HCT116 (cell line): ENCODE data around the gene LPIN1. TPM values are rescaled to one million over a fixed set of nuclear protein-coding genes. Genes with fewer than 3 reads are reported as not detected.
A peak's percentile ranks its signal among the peaks of the same experiment; 100 is the strongest.

Source experiments
- ATAC-seq: fragments of 200-7000 bp; cut with Tn5 transposase; 2 replicates; pipeline ENCODE4 v1.9.1; 2020; ENCODE audit warnings: mild to moderate bottlenecking, moderate library complexity
- BruUV-seq: library from RNA; stranded (reverse); fragments of 400-500 nt; replicated peaks from 2 replicates; lab custom pipeline; 2021; lab: Mats Ljungman, UMichigan
- CTCF ChIA-PET: fragments of 300-600 bp; sonication (Branson Sonifier 250); formaldehyde crosslinking; loops from one replicate; lab custom pipeline; 2021; ENCODE audit warnings: antibody characterized with exemption; lab: Charles Lee
- POLR2A ChIA-PET: fragments of 300-600, 350-600 bp; sonication (Branson Sonifier 250); formaldehyde crosslinking; loops from one replicate; lab custom pipeline; 2021; ENCODE audit warnings: antibody characterized with exemption; lab: Charles Lee
- RAD21 ChIA-PET, 2 experiments: fragments of 300-600 bp; sonication (Branson Sonifier 250); formaldehyde crosslinking; loops; one replicate each; lab custom pipeline; 2023; ENCODE audit warnings: low total read pairs in 2 of 2; ENCODE audit not compliant: uncharacterized antibody in 2 of 2, unreplicated experiment in 2 of 2, low non-redundant PET in 1 of 2; lab: Charles Lee
- DNase-seq: peaks from one replicate; pipeline ENCODE4 v3.0.0-alpha.2; 2010; ENCODE audit warnings: low read depth, low spot score
- H2AFZ ChIP-seq: fragments of 200-600 bp; shearing (Covaris generic), sonication (generic); 2 replicates; pipeline ENCODE4 v1.6.1; 2017; ENCODE audit warnings: low read depth, mixed run types, mixed read lengths, antibody characterized with exemption, low read length; ENCODE audit not compliant: poor library complexity, severe bottlenecking
- H3K27ac ChIP-seq: 2 replicates; pipeline ENCODE4 v1.5.1; 2012; ENCODE audit warnings: low read depth, low read length
- H3K27me3 ChIP-seq: fragments of 200-600 bp; sonication (generic); 2 replicates; pipeline ENCODE4 v1.6.1; 2016; ENCODE audit warnings: mixed run types, low read length, mixed read lengths; ENCODE audit not compliant: insufficient read depth
- H3K36me3 ChIP-seq, 2 experiments: fragments of 200-500 bp in 1 of 2; fragments of 200-600 bp in 1 of 2; sonication (Bioruptor generic) in 1 of 2; sonication (generic) in 1 of 2; 2 replicates each; pipeline versions ENCODE4 v1.5.1 to v1.6.1; 2014 to 2016; ENCODE audit warnings: low read length in 2 of 2, inconsistent platforms in 1 of 2, mixed read lengths in 1 of 2, mixed run types in 1 of 2; ENCODE audit not compliant: insufficient read depth in 2 of 2, control insufficient read depth in 1 of 2
- H3K4me1 ChIP-seq, 2 experiments: fragments of 200-600 bp in 1 of 2; sonication (generic) in 1 of 2; 2 replicates each; pipeline versions ENCODE4 v1.5.1 to v1.6.1; 2012 to 2017; ENCODE audit warnings: low read length in 2 of 2, inconsistent platforms in 1 of 2, mild to moderate bottlenecking in 1 of 2, mixed read lengths in 1 of 2, mixed run types in 1 of 2, moderate library complexity in 1 of 2; ENCODE audit not compliant: insufficient read depth in 2 of 2, control insufficient read depth in 1 of 2
- H3K4me2 ChIP-seq: fragments of 200-600 bp; sonication (generic); 2 replicates; pipeline ENCODE4 v1.6.1; 2017; ENCODE audit warnings: mixed run types, low read length, mixed read lengths
- H3K4me3 ChIP-seq, 2 experiments: fragments of 200-600 bp in 1 of 2; sonication (generic) in 1 of 2; replicated peaks in 1 of 2; 2 replicates each; pipeline ENCODE4 v1.5.1; 2011 to 2016; ENCODE audit warnings: low read length in 2 of 2, control low read depth in 1 of 2, low read depth in 1 of 2, mild to moderate bottlenecking in 1 of 2, mixed read lengths in 1 of 2, mixed run types in 1 of 2
- H3K79me2 ChIP-seq: fragments of 200-600 bp; sonication (generic); 2 replicates; pipeline ENCODE4 v1.6.1; 2017; ENCODE audit warnings: mild to moderate bottlenecking, mixed run types, low read length, moderate library complexity, mixed read lengths; ENCODE audit not compliant: insufficient read depth
- H3K9ac ChIP-seq: fragments of 200-600 bp; sonication (generic); 2 replicates; pipeline ENCODE4 v1.6.1; 2016; ENCODE audit warnings: low read length, mixed read lengths
- H3K9me2 ChIP-seq: fragments of 200-600 bp; sonication (generic), shearing (Covaris generic); 2 replicates; pipeline ENCODE4 v1.6.1; 2017; ENCODE audit warnings: mixed run types, mild to moderate bottlenecking, moderate library complexity; ENCODE audit not compliant: insufficient read depth
- H3K9me3 ChIP-seq, 2 experiments: fragments of 200-500 bp in 1 of 2; fragments of 200-600 bp in 1 of 2; sonication (Bioruptor generic) in 1 of 2; sonication (generic) in 1 of 2; 2 replicates each; pipeline ENCODE4 v1.6.1; 2014 to 2017; ENCODE audit warnings: low read length in 2 of 2, mixed read lengths in 2 of 2, inconsistent platforms in 1 of 2, low read depth in 1 of 2, mild to moderate bottlenecking in 1 of 2, mixed run types in 1 of 2, moderate library complexity in 1 of 2; ENCODE audit not compliant: control insufficient read depth in 1 of 2, insufficient read depth in 1 of 2
- H4K20me1 ChIP-seq: fragments of 200-600 bp; sonication (generic), shearing (Covaris generic); 2 replicates; pipeline ENCODE4 v1.6.1; 2017; ENCODE audit warnings: mixed run types, mild to moderate bottlenecking, moderate library complexity; ENCODE audit not compliant: insufficient read depth
- CEBPB ChIP-seq: IDR thresholded peaks from 2 replicates; pipeline ENCODE4 v1.6.1; 2012; ENCODE audit warnings: low read depth
- ELF1 ChIP-seq: IDR thresholded peaks from 2 replicates; pipeline ENCODE4 v1.6.1; 2012; ENCODE audit warnings: low read depth, borderline replicate concordance
- REST ChIP-seq: IDR thresholded peaks from 2 replicates; pipeline ENCODE4 v1.6.1; 2012; ENCODE audit warnings: low read depth
- ZBTB33 ChIP-seq: IDR thresholded peaks from 2 replicates; pipeline ENCODE4 v1.6.1; 2011; ENCODE audit warnings: mild to moderate bottlenecking, low read length, moderate library complexity; ENCODE audit not compliant: insufficient replicate concordance; ENCODE audit errors: extremely low read depth
- intact Hi-C: fragments of 100-400 bp; cut with micrococcal nuclease; formaldehyde crosslinking; loops from 2 replicates; pipeline ENCODE4 v1.10.0; 2022
- total RNA-seq: library from RNA; stranded (reverse); gene quantifications from one replicate; pipeline ENCODE4 v1.2.1, GENCODE V29; 2021; ENCODE audit not compliant: unreplicated experiment

The LPIN1 gene
- total RNA-seq, 1 experiment from 2014 or later = 16.7 TPM

GRCh38 chr2:11808016-11808400 is 61.6 kb downstream of the LPIN1 start:
- no peak for ATAC-seq
- Histone ChIP-seq H3K4me2 (no peak overlapping the region), H3K4me1 (no peaks in the 10 kb centered on the region), H3K27ac (no peak overlapping the region), H3K9ac (no peak overlapping the region), H3K9me2 (no peaks in the 10 kb centered on the region), H4K20me1 (no peaks in the 10 kb centered on the region), H3K9me3 (no peaks in the 10 kb centered on the region), H3K4me3 (no peak overlapping the region), H3K27me3 (no peaks in the 10 kb centered on the region), H3K36me3 (peaks cover 0 to 12% of the 10 kb centered on the region in 2 experiments; a peak in 2 of 4 replicates), H3K79me2 (no peaks in the 10 kb centered on the region), H2AFZ (no peak overlapping the region)
- intact Hi-C loops = no loop called here
- RAD21 ChIA-PET = no interaction called here
- no peak for DNase-seq
- no TSS peak for BruUV-seq
- TF ChIP-seq CEBPB = no peak
- no peak for TF ChIP-seq ELF1
- POLR2A ChIA-PET = no interaction called here
- CTCF ChIA-PET = no interaction called here

- H3K36me3 ChIP-seq = peaks cover 0 to 7% of the 10 kb centered on the region in 2 experiments; a peak in 1 of 4 replicates
- H3K4me2 ChIP-seq = no peak overlapping the region
- ATAC-seq = no peak
- no peak overlapping the region for H3K4me3 ChIP-seq
- H3K9me3 ChIP-seq = no peaks in the 10 kb centered on the region
- no peak overlapping the region for H2AFZ ChIP-seq
- POLR2A ChIA-PET = no interaction called here
- no peaks in the 10 kb centered on the region for H3K27me3 ChIP-seq
- no peaks in the 10 kb centered on the region for H3K4me1 ChIP-seq
- RAD21 ChIA-PET = no interaction called here
- TF ChIP-seq ZBTB33 (no peak), REST (peak; percentile 14; the same call in 1 of the 2 replicates)
- TF ChIP-seq, all 23 proteins: peak for 1
- H4K20me1 ChIP-seq = no peaks in the 10 kb centered on the region
- DNase-seq = no peak
- CTCF ChIA-PET = no interaction called here
- BruUV-seq = no TSS peak
- no peaks in the 10 kb centered on the region for H3K9me2 ChIP-seq
- no peak overlapping the region for H3K9ac ChIP-seq
- no peaks in the 10 kb centered on the region for H3K79me2 ChIP-seq
- intact Hi-C loops = no loop called here
- no peak overlapping the region for H3K27ac ChIP-seq
These were observed 63.3 kb downstream of the LPIN1 start for GRCh38 chr2:11809586-11810236.
